ENCODE measurements around the gene IL16.

GRCh38 chr15:81323559-81323943, 126.9 kb downstream of the IL16 start:
- TF ChIP-seq CTCF (IDR thresholded peaks at IDR 0.05) (no peak), POLR2A (IDR thresholded peaks at IDR 0.05) (no peak)
